ENCODE measurements around the gene RAX2.
"Not testable (repeated sequence)": the region's sequence is repeated elsewhere in the genome, so short reads cannot be mapped to it uniquely, and the experiment has no call there.

RAX2 gene

GRCh38 chr19:3757705-3758104 lies 14.3 kb downstream of the RAX2 start:
- DNase-seq, result not testable (repeated sequence)

DNA sequence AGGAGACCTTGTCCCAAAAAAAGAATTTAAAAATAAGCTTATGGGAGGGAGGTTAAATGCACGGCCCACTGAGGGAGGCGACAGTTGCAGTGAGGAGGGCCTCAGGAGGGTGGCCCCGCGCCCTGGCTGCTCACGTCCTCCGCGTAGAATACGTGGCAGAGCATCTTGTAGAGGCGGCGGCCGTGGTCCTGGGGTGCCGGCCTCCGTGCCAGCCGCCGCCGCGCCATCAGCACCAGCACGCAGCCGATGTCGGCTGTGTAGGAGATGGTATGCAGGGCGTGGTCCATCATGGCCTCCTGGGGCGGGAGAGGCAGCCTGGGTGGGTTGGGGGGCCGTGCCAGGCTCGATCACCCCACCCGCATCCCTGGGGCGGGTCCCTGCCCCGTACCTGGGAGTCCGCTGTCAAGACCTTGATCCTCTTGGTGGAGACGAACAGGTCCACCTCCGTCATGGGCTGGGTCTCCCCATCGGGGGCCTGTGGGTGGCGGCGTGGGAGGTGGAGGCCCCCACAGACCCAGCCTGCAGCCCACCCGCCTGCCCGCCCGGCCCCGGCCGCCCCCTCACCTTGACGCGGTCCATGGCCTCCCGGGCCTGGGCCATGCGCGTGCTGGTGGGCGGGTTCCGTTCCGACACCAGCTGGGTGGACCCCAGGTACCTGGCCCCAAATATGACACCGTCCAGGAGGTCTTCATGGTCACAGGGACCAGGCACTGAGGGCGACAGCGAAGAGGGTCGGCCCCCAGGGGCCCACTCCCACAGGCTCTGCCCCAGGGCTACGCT lies 18.2 kb downstream of the RAX2 start:
- DNase-seq, result no peak

GRCh38 chr19:3752492-3752891 lies 19.5 kb downstream of the RAX2 start:
- DNase-seq, result no peak

- DNase-seq, result no peak
Observed at GRCh38 chr19:3751236-3751635, 20.8 kb downstream of the RAX2 start.

DNA sequence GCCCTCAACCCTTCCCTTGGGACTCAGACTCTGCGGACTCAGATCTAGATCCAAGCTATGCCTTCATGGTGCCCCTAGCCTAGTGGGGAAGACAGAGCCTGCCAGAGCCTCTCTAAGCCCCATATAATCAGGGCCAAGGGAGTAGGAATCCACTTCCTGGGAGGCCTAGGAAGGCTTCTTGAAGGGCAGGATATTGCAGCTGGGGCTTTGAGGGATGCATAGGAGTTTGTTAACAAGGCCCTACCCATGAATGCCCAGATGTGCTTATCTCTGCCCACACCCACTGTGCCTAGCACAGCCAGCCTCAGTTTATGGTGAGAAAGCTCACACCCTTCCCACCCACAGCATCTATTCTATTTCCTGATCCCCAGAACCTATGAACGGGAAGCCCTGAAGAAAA lies 21.8 kb downstream of the RAX2 start:
- DNase-seq, result no peak

- no peak for DNase-seq
Observed at GRCh38 chr19:3748965-3749364, 23.1 kb downstream of the RAX2 start.

- DNase-seq, result no peak
Observed at GRCh38 chr19:3746371-3747056, 25.5 kb downstream of the RAX2 start.

DNA sequence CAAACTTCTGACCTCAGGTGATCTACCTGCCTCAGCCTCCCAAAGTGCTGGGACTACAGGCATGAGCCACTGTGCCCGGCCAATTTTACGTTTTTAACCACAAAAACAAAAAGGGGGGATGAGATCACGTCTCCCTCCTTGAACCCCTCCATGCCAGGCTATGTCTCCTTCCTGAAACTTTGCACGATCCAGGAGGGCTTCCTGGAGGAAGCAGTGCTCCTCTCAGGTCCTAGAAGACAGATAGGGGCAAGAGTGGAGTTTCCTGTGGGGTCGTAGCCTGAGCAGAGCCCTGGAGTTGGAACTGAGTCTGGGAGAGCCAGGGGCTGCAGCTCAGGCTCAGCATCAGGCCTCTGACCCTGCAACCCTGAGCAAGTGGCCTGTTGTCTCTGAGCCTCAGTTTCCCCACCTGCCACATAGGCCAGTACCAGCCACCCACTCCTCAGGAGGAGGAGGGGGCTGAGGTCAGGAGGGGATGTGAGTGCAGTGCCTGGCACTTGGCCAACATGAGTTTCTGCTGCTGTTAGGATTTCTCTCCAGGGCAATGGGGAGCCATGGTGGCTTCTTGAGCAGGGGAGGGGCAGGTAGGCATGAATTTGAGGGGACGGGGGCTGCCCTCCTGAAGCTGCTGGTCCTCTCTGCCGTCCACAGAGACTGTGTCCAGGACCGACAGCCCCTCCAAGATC lies 26.5 kb downstream of the RAX2 start:
- DNase-seq, result no peak

DNA sequence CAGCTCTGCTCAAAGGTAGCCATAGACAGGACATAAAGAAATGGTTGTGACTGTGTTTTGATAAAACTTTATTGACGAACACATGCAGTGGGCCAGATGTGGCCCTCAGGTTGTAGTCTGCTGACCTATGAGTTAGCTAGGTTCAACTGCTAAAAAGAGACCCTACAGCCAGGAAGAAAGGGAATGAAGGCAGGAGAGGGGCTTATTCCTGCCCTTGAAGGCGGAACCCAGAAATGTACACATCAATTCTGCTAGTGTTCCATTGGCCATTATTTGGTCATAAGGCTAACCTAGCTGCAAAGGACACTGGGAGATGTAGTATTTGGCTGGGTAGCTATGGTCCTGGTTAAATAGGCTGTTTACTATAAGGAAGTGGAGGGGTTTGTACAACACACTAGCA lies 28.5 kb downstream of the RAX2 start:
- no peak for DNase-seq

- no peak for DNase-seq
Observed at GRCh38 chr19:3740431-3740830, 31.6 kb downstream of the RAX2 start.

DNA sequence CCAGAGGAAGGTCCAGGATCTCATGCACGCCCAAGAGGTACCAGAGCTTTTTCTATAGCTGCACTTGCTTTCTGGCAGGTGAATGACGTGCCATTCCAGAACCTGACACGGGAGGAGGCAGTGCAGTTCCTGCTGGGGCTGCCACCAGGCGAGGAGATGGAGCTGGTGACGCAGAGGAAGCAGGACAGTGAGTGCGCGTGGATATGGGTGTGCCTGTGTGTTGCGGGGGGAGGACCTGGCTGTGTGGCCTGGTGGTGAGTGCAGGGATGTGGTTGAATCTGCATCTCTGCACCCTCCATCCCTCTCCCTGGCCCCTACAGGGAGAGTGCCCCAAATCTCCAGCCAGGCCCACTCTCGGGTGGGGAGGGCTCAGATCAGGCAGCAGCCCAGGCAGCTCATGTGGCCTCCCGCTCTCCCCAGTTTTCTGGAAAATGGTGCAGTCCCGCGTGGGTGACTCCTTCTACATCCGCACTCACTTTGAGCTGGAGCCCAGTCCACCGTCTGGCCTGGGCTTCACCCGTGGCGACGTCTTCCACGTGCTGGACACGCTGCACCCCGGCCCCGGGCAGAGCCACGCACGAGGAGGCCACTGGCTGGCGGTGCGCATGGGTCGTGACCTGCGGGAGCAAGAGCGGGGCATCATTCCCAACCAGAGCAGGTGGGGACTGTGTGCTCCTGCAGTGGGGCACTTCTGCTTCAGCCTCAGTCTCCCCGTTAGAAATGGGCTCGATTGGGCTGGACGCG lies 33.4 kb downstream of the RAX2 start:
- DNase-seq, result no peak

GRCh38 chr19:3737487-3738205 lies 34.4 kb downstream of the RAX2 start:
- no peak for DNase-seq

DNA sequence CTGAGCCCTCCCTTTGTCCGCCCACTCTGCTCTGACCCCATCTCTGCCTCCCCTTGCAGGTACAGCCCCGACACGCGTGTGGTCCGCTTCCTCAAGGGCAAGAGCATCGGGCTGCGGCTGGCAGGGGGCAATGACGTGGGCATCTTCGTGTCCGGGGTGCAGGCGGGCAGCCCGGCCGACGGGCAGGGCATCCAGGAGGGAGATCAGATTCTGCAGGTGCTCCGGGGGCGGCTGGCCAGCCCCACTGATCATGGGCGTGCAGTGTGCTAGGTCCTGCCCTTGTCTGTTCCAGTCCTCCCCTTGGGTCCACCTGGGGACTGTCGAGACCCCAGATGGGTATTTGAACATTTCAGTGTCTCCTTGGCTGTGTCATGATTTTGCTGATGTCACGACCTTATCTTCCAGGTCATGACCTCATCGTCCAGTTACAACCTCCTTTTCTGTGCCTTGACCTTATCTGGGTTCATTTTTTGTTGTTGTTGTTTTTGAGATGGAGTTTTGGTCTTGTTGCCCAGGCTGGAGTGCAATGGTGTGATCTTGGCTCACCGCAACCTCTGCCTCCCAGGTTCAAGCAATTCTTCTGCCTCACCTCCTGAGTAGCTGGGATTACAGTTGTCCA lies 35.8 kb downstream of the RAX2 start:
- DNase-seq, result no peak

GRCh38 chr19:3734310-3734600 lies 37.8 kb downstream of the RAX2 start:
- no peak for DNase-seq

DNA sequence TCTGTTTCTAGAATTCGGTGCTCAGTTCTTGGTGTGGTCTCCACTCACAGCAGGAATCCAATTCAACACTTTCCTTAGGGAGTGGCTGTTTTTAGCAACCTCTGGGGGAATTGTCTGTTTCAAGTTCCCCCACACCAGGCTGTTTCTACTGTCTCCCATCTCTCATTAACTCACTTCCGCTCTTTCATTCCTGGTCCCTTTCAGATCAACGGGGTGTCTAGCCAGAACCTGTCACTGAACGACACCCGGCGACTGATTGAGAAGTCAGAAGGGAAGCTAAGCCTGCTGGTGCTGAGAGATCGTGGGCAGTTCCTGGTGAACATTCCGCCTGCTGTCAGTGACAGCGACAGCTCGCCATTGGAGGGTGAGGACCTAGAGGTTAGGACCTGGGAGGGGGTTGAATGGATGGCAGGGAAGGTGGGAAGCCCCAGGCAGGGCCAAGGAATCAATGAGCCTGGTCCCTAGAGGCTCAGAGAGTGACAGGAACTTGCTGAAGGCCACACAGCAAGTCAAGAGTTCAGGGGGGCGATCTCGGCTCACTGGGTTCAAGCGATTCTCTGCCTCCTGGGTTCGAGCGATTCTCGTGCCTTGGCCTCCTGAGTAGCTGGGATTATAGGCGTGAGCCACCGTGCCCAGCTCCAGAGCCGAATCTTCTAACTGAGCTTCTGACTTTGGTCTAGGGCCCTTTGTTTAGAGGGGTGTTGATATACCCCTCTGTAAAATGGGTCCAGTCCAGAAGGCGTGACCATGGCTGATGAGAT lies 38.3 kb downstream of the RAX2 start:
- DNase-seq, result no peak

GRCh38 chr19:3732108-3732507 lies 39.9 kb downstream of the RAX2 start:
- no peak for DNase-seq

DNA sequence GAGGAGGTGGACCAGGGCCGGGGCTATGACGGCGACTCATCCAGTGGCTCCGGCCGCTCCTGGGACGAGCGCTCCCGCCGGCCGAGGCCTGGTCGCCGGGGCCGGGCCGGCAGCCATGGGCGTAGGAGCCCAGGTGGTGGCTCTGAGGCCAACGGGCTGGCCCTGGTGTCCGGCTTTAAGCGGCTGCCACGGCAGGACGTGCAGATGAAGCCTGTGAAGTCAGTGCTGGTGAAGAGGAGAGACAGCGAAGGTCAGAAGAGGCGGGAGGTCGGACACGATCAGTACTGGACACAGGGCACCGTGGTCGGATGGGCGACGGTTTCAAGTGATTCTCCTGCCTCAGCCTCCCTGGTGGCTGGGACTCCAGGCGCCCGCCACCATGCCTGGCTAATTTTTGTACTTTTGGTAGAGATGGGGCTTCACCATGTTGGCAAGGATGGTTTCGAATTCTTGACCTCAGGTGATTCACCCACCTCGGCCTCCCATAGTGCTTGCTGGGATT lies 41.5 kb downstream of the RAX2 start:
- no peak for DNase-seq

DNA sequence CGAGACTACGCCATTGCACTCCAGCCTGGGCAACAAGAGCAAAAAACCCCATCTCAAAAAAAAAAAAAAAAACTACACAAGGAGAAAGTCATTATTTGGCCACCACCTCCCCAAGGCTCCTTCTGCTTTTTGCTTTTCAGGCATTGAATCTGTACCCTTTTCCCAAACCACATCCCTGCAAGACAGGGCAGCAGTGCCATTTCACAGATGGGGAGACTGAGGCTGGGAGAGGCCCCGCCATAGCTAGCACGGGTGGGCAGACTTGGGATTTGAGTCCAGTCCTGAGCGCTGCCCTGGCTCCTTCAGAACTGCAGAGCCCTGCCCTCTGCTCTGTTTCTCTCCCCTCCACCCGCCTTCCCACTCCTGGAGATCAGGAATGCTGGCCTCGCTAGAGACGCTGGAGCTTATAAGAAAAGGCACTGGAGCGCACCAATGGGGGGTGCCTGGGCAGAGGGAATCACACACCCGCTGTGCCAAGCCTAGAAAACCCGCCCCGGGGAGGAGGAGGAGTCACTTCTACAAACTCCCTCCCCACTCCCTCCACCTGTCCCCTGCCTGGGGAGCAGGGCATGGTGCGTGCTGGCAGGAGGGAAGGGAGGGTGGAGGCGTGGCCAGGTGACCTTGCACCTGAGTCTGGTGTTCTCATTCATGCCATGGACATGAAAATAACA lies 46.3 kb downstream of the RAX2 start:
- DNase-seq, result no peak

DNA sequence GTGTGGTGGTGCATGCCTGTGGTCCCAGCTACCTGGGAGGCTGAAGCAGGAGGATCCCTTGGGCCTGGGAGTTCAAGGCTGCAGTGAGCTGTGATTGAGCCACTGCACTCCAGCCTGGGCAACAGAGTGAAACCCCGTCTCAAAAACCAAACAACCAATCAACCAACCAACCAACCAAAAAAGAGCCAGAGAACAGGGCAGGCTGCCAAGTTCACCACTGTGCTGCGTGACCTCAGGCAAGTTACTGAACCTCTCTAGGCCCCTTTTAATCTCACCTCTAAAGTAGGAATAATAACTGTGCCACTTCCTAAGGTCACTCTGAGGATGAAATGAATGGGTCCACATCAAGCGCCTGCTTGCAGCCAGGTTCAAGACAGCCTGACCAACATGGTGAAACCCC lies 46.9 kb downstream of the RAX2 start:
- DNase-seq, result no peak

- no peak for DNase-seq
Observed at GRCh38 chr19:3723883-3724282, 48.1 kb downstream of the RAX2 start.

GRCh38 chr19:3723110-3723488 lies 48.9 kb downstream of the RAX2 start:
- DNase-seq, result no peak

All from stimulated activated CD4-positive, alpha-beta T cell treated with anti-CD3 and anti-CD28 coated beads, Interleukin-1b, Interleukin-23, amount 100 ng/mL, for 48 hours (primary cell).